HG03135 (cell line): ENCODE data around the gene WRNIP1.

Experiments used
- ATAC-seq: cut with Tn5 transposase; IDR thresholded peaks from one replicate; pipeline ENCODE4 v1.9.1; 2021; ENCODE audit warnings: mild to moderate bottlenecking, moderate library complexity; ENCODE audit not compliant: unreplicated experiment

The WRNIP1 gene

DNA sequence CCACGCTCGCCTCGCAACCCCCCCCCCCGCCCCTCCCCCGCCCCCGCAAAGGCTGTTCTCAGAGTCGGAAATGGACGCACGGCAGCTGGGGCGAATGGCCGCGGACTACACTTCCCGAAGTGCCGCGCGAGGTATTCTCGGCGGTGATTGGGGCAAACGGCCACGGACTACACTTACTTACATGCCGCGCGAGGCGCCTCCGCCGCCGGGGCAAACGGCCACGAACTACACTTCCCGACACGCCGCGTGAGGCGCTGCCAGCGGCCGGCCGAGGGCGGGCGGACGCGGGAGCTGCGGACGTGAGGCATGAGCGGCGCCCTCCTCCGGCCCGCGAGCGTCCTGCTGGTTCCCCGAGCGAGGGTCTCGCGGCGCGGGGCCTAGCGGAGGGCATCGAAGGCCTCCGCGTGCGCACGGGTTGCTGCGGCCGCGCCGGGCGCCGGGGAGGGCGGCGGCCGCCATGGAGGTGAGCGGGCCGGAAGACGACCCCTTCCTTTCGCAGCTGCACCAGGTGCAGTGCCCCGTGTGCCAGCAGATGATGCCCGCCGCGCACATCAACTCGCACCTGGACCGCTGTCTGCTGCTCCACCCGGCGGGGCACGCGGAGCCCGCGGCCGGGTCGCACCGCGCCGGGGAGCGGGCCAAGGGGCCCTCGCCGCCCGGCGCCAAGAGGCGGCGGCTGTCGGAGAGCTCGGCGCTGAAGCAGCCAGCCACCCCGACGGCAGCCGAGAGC lies at the start of gene WRNIP1:
Gene WRNIP1, plus strand, starts transcription at position 228 of the 730 bp plus-strand sequence. Its CDS starts 230 bp downstream, at position 458.
- ATAC-seq = peak; percentile 82

DNA sequence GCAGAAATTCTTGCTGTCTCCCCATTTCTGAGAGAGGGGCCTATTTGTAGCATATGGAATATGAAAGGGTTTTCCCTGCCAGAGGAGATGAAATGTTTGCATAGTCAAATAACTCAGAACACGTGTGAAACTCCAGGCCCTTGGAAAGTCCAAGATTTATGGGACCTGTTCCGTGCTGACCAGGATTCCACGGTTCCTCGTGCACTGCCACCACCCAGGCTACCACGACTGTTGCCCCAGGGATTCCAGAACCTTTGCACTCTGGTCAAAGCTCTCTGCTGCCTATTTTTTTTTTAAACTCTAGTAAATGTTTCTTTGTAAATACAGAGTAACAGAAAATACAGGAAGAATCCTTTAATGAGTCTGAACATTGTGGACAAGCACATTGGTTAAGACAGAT lies 49.5 kb upstream of the WRNIP1 start:
- ATAC-seq = no peak

DNA sequence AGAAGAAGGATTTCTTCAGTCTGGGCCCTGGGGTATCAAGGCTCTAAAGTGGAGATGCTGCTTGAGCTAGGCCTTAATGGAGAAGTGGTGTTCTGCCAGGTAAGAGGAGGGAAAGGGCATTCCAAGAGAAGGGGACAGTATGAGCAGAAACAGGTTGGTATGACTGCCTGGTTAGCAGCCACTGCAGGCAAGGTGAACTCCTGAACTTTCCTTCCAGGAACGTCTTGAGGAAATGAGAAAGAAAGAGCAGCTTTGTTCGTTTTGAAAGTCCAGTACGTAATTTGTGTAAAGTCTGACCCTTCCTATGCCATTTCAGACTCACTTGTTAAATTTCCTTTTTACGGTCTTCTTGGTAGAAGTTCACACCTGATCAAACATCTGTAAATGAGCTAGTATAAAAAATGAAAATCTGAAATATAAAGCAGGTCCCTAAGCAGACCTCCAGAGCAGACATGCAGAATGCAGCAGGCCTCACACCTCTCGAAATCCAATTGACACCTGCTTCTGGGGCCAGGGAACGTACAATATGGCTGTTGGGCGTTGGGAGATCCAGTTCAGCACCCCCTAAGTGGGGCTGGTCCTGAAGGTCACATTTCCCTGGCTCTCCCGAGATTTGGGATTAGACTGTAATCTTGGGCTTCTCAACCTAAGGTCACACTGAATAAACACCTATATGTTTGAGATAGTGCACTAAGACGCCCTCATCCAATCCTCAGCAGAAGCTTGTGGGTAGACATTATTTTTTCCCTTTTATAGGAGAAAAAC lies 48.1 kb upstream of the WRNIP1 start:
- ATAC-seq = no peak

DNA sequence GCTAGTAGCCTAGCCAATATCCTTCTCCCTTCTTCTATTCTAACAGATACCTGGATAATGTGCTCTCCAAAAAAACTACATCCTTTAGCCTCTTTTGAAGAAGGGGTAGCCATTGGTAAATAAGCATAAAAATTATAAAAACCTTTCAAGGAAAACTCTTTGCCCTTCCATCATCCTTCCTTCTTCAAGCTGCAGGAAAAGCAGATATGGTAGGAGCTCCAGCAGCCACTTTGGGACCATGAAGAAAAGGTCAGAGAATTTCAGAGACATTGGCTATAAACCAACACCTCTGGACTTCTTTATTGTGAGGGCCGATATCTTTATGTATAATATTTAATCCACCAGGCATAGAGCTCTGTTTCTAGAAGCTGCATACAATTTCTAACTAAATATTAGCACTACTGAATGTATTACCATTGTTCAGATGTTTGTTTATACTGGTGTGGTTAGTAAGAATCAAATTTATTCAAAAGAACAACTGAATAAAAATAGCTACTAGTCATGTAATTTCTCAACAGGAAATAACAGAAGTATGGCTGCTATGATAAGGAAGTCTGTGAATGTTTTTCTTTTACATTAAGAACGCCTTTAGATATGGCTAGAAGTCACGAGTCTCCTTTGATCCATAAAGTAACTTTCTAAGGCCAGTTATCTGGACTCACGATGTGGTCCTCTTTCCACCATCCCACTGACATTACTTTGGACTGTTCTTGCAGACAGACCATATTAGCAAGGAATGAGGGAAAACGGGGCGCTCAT lies 46.7 kb upstream of the WRNIP1 start:
- no peak for ATAC-seq

DNA sequence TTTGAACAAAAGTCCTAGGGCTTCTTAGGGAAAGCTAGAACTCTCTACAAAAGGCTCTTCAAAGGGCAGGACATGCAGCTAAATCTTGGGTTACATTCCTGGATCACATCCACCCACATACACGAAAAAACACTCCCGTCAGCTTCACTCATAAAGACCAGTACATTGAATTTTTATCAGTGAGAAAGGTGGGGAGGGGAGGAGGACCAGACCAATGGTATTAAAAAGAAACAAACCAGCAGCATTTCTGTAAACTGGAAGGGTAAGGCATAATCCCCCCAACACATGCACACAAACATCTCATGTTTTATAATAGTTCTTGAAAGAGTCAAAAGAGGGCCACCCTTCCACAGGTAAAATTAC lies 46.1 kb upstream of the WRNIP1 start:
- ATAC-seq = no peak

DNA sequence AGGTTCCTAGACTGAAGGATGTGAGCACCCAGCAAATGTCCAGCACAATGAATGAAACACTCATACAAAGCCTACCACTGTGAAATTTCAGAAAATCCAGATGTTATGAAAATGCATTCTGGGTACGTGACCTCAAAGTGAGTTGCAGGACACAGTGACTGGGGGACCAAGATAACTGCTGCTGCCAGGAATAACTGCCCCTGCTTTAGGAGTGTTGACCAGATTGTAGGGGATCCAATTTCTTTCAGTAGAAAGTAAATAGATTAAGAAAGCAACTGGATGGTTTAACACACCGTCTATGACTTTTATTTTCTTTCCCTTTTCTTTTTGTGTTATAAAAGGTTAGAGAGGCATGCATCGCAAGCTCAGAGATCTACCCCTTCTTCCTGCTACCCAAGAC lies 44.0 kb upstream of the WRNIP1 start:
- no peak for ATAC-seq

DNA sequence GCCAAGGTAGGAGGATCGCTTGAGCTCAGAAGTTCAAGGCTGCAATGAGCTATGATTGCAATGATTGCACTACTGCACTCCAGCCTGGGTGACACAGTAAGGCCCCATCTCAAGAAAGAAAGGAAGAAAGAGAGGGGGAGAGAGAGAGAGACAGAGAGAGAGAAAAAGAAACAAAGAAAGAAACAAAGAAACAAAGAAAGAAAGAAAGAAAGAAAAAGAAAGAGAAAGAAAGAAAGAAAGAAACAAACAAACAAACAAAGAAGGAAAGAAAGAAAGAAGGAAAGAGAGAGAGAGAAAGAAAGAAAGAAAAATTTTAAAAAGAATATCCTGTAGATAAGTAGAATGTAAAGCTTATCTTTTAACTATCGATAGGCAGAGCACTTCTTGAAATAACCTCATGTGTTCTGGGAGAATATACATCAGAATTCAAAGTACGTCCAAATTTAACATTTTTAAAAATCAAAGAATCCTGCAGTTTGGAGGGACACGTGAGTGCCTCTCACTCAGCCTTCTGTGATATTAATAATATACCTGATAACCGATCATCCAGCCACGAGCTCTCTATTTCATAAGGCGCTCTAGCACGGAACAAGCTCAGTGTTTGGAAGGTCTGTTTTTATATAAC lies 39.7 kb upstream of the WRNIP1 start:
- no peak for ATAC-seq

DNA sequence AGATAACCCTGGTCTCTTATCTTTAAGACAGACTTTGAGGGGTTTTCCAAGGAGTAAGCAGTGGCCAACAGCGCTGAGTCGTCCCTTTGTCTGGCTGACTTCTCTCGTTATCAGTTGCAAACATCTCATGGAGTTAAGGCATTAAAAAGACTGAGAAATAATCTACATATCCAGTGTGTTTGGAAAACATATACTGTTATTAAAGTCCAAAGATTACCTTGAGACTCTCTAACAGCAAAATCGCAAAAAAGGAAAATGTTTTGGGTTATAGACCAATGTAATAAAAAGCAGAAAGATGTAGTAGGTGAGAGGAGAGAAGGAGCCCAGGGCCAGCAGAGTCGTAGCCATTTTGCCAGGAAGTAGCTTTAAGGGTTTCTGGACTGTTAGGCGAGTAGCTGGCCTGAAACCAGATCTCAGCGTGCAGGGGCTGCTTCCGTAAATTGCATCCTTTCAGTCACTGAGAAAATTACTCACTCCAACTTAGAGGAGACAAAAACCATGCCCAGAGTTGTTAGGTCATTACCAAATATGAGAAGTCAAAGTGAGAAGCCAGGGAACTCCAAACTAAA lies 39.1 kb upstream of the WRNIP1 start:
- ATAC-seq = peak; percentile 80

DNA sequence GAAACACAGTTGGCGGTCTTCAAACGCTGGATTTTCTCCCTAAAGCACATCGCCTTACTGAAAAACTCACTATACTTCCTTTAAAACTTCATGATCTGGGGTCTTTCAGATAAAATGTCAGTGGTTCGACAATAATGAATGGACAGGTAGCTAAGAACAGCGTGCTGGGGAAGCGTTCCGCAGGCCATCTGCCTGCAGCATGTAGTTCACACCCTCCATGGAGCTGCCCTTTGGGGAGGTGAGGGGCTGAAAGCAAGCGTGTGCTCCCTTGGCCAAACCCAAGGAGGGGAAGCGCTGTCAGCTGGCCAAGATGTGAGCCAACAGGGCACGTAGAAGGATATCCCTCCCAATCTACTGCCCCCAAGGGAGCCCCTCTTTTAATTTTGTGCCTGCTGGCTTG lies 35.3 kb upstream of the WRNIP1 start:
- ATAC-seq = no peak

DNA sequence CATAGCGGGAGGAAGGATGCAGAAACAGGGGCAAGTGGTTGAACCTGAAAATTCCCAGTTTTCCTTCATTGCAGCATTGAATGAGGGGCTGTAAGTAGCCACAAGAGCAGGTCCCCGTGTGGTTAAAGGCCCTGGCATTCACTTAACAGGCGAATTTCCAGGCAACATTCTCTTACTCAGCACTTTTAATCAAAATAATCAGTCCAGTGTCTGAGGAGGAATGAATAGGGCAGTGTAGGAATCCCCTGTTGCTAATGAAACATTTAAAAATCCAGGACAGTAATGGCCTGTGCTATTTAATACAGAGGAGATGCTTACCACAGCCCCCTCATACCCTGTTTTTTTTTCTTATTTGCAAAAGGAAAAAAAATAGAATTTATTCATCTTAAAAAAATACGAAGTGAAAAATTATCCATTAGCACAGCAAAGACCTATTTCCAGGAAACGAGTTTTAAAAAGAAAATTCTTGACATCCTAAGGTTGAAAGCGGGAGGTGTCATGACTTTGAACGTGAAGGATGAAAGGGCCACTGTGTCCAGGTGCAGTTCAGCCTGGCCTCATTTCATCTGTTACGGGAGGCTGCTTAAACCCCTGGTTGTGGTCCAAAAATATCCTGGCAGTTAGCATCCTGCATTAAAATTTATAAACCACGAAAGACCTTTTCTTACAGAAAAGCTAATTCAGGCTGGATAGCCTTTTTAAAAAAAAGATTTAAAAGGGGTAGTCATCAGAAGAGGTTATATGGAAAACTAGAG lies 34.7 kb upstream of the WRNIP1 start:
- no peak for ATAC-seq

DNA sequence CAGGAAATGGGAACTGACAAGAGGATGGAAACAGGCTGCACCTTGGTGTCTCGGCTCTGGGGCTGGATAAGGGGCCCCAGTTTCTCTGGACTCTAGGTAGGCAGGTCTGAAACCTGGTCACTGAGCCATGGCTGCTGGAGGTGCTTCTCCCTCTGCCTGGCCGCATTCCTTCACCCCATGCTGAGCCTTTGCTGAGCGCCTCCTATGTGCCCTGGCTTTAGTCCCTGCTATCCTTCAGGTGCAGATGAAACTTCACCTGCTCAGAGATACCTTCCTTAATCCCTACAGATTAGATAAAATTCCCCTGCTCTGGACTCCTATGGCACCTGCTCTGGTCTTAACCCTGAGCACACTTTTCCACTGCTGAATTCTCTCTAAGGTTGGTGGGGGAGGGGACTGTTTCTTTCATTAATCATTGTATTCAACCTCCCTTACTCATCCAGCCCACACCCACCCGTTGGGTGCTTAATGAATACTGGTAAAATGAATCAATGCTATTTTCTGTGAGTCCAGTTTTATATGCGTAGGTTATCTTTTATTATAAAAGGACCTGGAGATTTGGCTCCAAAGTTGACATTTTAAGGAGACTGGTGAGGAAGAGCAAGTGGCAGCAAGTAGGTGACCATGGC lies 33.8 kb upstream of the WRNIP1 start:
- no peak for ATAC-seq

DNA sequence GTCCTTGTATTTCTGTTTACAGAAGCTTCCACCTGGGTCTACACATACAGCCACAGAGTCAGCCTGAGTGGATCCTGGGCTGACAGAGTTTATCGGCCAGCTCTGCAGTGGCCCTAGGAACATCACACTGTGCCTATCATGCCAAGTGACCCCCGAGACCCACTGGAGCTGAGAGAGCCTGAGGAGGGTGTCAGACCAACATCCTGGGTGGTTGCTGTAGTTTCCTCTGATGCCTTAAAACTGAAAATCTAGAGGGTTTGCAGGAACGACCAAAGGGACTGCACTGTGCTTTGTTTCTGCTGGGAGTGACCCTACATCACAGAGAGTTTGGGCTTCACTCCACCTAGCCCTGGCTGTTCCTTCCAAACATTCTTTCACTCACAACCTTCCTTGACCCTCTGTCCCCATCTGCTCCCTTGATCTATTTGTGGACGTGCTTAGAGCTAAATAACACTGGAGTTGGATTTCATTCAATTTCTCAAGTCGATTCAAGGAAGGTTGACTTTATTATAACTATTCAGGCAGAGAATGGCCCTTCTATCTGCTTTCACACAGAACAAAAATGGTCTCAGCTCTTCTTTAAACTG lies 32.6 kb upstream of the WRNIP1 start:
- no peak for ATAC-seq

DNA sequence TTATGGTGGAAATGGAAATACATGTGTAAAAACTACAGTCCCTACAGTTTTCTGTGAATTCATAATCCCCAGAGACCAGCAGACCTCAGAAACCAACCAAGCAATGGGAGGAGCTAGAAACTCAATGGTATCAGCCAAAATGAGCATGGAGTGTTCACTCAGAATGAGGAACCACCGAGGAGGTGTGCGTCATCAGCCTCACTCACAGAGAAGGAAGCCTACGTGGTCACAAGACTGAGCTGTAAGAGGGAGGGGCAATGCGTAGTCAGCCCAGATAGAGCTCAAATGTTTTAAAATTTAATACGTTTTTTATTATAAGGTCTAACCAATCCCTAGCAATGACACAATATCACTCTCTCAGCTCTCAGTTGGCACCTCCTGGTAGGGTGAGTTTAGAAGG lies 31.9 kb upstream of the WRNIP1 start:
- peak; percentile 93 for ATAC-seq

DNA sequence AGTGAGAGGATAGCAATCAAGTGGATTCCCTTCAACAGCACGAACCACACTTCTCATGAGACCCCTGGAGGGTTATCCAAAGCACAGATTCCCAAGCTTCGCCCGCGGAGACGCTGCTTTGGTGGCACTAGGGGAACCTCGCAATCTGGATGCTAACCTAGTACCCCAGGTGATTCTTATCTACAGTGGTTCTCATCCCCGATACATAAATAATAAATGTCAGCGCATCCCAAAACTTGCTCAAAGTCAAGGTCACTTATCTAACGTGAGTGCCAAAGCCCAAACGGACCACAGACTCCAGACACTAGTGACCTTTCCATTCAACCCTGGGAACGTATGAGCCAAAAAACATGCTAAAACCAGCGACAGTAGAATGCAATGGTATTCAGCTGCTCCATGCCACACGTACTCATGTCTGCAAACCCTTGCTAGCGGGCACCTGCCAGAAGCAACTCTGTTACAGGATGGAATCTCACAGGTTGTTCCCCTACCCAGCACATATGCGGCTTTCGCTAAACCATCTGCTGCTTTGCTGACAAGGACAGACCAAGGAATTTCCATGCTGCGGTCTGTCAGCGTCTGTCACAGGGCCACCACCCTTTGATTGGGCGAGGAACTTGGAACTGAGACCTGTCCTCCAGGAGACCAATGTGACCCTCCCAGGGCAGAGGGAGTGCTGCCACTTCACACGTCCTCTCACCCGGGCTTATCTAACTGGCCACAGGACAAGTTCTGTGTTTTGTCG lies 31.3 kb upstream of the WRNIP1 start:
- no peak for ATAC-seq

DNA sequence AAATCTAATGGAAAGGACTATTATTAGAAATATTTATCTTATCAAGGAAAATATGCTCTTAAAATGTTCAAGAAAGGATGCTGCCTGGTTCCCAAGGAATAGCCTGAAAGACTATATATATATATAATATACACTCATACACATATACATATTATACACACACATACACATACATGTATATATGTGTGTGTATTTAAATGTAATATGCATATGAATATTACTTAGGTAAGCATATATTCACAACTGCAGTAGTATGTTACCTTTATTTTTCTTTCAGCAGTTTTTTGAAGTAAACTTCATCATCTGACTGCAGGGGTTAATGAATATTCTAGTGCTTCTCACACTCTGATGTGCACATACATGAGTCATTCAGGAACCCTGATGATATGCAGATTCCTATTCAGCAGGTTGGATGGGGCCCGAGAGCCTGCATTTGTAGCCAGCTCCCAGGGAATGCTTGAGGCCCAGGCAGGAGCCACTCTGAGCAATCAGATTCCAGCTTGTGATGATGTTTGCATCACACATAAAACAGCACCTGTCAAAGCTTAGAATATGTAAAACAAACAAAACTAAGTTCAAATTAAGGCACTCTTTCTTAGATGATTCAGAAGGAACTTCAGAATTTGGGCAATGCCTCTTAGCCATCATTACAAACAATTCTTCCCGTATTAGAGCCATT lies 30.6 kb upstream of the WRNIP1 start:
- ATAC-seq = no peak

DNA sequence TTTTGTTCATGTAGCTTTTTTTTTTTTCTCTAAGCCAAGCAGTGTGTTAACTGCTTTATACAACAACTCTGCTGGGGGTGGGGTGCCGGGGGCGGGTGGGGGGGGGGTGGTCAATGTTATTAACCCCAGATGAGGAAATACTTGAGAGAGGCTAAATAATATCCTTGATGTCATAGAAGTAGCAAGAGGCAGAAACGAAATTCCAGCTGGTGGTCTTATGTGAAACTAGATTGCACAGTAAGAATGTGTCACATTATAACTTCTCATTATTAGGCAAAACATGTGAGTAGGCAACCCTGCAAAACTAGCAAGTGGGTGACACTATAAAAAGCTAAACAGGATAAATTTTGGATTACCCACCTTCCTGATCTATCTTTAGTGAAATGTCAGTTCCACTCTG lies 27.3 kb upstream of the WRNIP1 start:
- no peak for ATAC-seq

DNA sequence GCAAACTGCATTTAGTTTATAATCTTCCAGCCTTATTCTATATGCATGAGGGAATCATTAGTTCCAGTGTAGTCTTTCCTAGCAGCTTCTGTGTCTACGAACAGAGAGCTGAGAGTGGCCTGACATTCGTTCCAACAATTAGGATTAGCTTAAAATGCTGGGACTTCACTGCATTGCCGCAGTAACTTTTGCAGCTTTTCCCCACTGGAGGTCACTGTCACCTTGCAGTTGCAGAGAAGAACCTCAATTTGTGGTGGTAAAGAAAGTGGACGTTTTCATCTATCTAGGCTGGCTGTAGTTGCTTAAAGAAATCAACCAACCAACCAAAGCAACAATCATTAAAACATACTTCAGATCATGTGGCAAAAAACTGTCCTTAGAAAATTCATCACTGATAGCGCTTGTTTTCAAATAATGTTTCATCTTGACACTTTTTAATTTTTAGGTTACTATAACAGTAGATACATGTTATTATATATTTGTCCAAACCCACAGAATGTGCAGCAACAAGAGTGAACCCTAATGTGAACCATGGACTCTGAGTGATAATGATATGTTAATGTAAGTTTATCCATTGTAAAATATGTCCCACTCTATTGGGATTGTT lies 26.7 kb upstream of the WRNIP1 start:
- no peak for ATAC-seq

DNA sequence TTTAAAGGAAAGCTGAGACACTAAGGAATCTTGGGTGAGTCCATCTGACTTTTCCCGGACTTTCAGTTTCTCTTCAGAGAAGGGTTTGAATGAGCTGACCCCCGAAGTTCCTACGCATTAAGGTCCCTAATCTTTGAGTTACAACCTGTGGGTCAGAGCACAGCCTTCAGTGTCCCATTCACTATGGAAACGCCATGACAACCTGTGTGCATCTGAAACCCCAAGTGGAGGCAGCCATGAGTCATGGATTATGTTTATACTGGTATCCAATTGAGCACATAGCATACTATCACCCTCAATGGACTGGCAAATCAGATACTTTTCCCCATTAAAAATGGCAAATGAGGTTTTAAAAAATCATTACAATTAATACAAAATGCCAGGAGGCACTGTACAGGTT lies 25.9 kb upstream of the WRNIP1 start:
- no peak for ATAC-seq
